ENCODE data around the gene RO60. TPM values are rescaled to one million over a fixed set of nuclear protein-coding genes. Genes with fewer than 3 reads are reported as not detected.

Gene RO60
- polyA plus RNA-seq, 1 donor from 2014 or later, result 36.7 TPM

- no peaks in the 10 kb centered on the region for H3K27me3 ChIP-seq (ENCODE audit: insufficient read depth, low read depth, low read length)
- TF ChIP-seq REST (IDR thresholded peaks at IDR 0.05; ENCODE audit: borderline replicate concordance) (no peak), CTCF (IDR thresholded peaks at IDR 0.05; ENCODE audit: poor library complexity, severe bottlenecking) (no peak), RAD21 (conservative IDR thresholded peaks at IDR 0.05) (no peak), EZH2 (IDR thresholded peaks at IDR 0.05; ENCODE audit: borderline replicate concordance, insufficient read depth, low read length, poor library complexity, severe bottlenecking) (no peak)
- H3K4me3 ChIP-seq (ENCODE audit: low read length), result no peak overlapping the region
- no peak overlapping the region for H3K9ac ChIP-seq (ENCODE audit: low read length)
- peaks cover 3% of the 10 kb centered on the region for H3K9me3 ChIP-seq (ENCODE audit: low read length)
- H3F3A ChIP-seq (ENCODE audit: insufficient read depth, low read length, poor library complexity, severe bottlenecking), result no peaks in the 10 kb centered on the region
- no peak overlapping the region for H2AFZ ChIP-seq (ENCODE audit: low read depth, low read length)
- H3K27ac ChIP-seq (ENCODE audit: low read length), result no peak overlapping the region
- no peak overlapping the region for H3K4me2 ChIP-seq (ENCODE audit: low read length)
- H3K36me3 ChIP-seq (ENCODE audit: insufficient read depth, low read length), result no peaks in the 10 kb centered on the region
- no peaks in the 10 kb centered on the region for H3K9me2 ChIP-seq (ENCODE audit: insufficient read depth, low read length)
- no peaks in the 10 kb centered on the region for H4K20me1 ChIP-seq (ENCODE audit: insufficient read depth)
- peaks cover 9% of the 10 kb centered on the region for H3K79me2 ChIP-seq (replicated peaks; ENCODE audit: insufficient read depth, low read length)
Observed at GRCh38 chr1:193033610-193034009, 25.8 kb upstream of the RO60 start.

- H3F3A ChIP-seq (ENCODE audit: insufficient read depth, low read length, poor library complexity, severe bottlenecking), result no peaks in the 10 kb centered on the region
- H3K9me2 ChIP-seq (ENCODE audit: insufficient read depth, low read length), result no peaks in the 10 kb centered on the region
- H3K4me2 ChIP-seq (ENCODE audit: low read length), result no peak overlapping the region
- H3K27me3 ChIP-seq (ENCODE audit: insufficient read depth, low read depth, low read length), result no peaks in the 10 kb centered on the region
- no peak overlapping the region for H2AFZ ChIP-seq (ENCODE audit: low read depth, low read length)
- no peak overlapping the region for H3K27ac ChIP-seq (ENCODE audit: low read length)
- peaks cover 9% of the 10 kb centered on the region for H3K79me2 ChIP-seq (replicated peaks; ENCODE audit: insufficient read depth, low read length)
- H4K20me1 ChIP-seq (ENCODE audit: insufficient read depth), result no peaks in the 10 kb centered on the region
- TF ChIP-seq SMC3 (conservative IDR thresholded peaks at IDR 0.05; ENCODE audit: poor library complexity) (no peak), POLR2AphosphoS5 (IDR thresholded peaks at IDR 0.05) (no peak), EZH2 (IDR thresholded peaks at IDR 0.05; ENCODE audit: borderline replicate concordance, insufficient read depth, low read length, poor library complexity, severe bottlenecking) (no peak), TAF1 (IDR thresholded peaks at IDR 0.05; ENCODE audit: low read depth) (no peak), EP300 (conservative IDR thresholded peaks at IDR 0.05; ENCODE audit: poor library complexity, severe bottlenecking) (no peak), CTCF (IDR thresholded peaks at IDR 0.05; ENCODE audit: poor library complexity, severe bottlenecking) (no peak), RAD21 (conservative IDR thresholded peaks at IDR 0.05) (no peak)
- no peaks in the 10 kb centered on the region for H3K36me3 ChIP-seq (ENCODE audit: insufficient read depth, low read length)
- H3K4me3 ChIP-seq (ENCODE audit: low read length), result no peak overlapping the region
- no peak overlapping the region for H3K9ac ChIP-seq (ENCODE audit: low read length)
- H3K9me3 ChIP-seq (ENCODE audit: low read length), result peaks cover 3% of the 10 kb centered on the region
Observed at GRCh38 chr1:193036337-193037047, 22.9 kb upstream of the RO60 start.
